Stimulated activated CD4-positive, alpha-beta T cell treated with anti-CD3 and anti-CD28 coated beads, Interleukin-1b, Interleukin-23, amount 100 ng/mL, for 48 hours (primary cell): ENCODE data around the gene PTPRN2.
"Not testable (repeated sequence)": the region's sequence is repeated elsewhere in the genome, so short reads cannot be mapped to it uniquely, and the experiment has no call there.

Experiments used
- DNase-seq: peaks from one replicate; pipeline ENCODE4 v3.0.0-alpha.2; 2020

The PTPRN2 gene

GRCh38 chr7:158508802-158509385, 78.7 kb downstream of the PTPRN2 start:
- DNase-seq: no peak

GRCh38 chr7:158508321-158508720, 79.3 kb downstream of the PTPRN2 start:
- DNase-seq: not testable (repeated sequence)

- DNase-seq: no peak
Observed at GRCh38 chr7:158507917-158508316, 79.7 kb downstream of the PTPRN2 start.

- not testable (repeated sequence) for DNase-seq
Observed at GRCh38 chr7:158507175-158507574, 80.4 kb downstream of the PTPRN2 start.

DNA sequence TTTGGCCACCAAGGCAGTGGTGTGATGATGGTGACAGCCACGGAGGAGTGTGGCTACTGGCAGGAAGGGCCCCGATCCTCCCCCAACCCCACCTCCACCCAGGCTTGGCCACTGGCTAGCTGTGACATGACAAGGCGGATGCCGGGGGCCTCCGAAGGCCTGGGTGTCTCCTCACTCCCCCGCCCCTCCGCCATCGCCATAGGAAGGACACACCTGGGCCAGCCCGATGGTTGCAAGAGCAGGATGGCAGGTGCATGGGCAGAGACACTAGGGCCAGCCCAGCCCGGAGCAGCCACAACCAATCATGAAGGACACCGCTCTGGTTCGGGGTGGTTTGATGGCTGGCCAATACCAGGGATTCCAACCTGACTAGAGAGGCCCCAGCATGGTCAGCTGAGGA, 81.0 kb downstream of the PTPRN2 start:
- DNase-seq: no peak

GRCh38 chr7:158505683-158506082, 81.9 kb downstream of the PTPRN2 start:
- no peak for DNase-seq

- no peak for DNase-seq
Observed at GRCh38 chr7:158502068-158502750, 85.4 kb downstream of the PTPRN2 start.

DNA sequence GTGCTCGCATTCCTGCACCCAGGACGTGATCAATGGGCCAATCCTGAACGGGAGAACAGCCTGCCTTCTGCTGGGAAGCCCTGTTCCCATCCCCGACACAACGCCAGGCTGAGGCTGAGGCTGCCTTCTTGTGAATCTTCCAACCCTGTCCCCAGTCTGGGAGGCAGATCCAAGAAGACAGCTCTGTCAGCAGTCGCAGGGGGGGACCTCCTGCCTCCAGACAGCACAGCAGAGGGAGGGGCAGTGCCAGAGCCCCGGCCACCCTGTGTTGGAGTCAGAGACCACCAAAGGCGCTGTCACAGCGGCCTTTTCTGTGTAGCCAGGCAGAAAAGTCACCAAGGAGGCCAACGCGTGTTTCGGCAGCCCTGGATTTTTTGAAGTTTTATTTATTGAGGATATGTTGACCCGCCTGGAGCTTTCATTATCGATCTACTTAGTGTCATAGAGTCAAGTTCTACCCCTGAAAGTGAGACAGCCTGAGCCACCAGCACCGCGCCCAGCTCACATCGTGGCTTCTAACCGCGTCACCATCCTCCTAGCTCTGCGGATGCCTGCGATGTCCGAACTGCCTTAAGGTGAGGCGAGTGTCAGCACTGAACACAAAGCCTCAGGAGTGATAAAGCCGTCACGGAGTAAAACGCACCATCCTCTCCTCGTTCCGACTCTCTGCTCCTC, 86.1 kb downstream of the PTPRN2 start:
- DNase-seq: no peak

DNA sequence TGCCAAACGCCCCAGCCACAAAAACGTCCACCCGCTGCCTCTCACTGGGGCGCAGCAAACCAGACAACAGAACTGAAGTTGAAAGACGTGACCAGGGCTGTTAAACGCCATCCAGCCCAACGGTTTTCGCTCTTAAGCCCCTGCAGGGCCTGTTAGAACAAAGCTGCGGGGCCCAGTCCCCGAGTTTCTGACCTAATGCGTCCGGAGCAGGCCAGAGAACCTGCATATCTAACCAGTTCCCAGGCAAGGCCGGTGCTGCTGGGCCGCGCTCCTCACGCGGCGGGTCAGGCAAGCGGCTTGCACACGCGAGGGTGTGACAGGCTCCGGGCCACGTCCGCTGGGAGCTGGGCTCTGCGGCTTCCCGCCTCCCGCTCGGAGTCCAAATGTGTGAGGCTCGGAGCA, 87.0 kb downstream of the PTPRN2 start:
- DNase-seq: no peak

DNA sequence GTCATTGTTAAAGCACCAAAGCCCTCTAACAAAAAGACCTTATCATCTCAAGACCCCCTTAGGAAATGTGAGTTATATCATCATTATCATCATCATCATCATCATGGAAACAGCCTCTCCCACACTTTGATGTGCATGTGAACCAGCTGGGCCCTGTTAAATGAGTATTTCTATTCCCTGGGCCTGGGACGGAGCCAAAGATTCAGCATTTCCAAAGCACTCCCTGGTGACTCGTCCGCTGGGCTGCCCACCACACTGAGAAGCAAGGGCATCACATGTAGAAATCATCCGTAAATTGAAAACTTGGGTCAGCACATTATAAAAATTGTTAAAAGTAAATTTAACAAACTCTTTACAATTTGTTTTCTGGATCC, 88.6 kb downstream of the PTPRN2 start:
- DNase-seq: no peak

DNA sequence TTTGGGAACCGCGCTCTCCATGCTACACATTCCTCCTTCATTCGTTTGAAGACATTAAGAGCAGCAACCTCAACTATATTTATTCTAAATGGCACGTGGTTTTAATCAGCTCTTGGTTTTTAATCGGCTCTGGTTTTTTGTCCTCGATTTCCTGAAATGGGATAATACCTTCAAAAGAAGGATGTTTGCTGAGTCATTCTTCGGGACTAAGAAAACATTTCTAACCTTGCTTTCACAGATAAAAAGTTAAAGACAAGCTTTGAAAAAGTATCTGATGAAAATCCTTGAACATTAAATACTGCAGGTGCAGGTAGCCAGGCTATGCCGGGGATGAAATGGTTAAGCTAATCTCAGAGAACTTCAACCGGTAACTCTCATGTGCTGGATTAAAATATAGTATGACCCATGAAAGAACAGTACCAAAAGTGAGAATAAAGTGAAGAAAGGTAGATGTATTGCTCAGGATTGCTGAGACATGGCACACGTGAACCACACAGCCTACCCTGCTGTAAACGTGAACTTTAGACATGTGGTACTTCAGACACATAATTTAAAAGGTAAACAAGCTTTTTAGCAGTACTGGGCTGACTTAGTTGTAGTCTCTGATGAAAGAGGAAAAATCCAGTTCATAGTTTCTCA, 89.1 kb downstream of the PTPRN2 start:
- no peak for DNase-seq

DNA sequence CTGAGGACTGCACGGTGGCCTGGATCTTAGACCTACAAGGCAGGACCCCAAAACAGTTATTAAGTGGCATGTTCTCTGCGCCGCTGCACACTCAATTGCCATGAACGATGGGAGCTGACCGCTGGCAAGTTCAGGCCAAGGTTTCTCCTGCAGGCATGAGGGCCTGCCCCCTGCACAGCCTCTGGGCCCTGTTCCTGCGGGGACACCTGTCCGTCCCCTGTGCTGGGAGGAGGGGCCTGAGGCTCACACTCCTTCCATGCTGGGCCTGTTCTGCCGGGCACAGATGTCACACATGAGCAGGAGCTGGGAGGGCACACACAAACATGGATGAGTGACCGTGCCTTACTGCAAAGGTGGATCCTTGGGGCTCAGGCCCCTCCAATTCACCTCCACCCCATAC, 90.0 kb downstream of the PTPRN2 start:
- no peak for DNase-seq

DNA sequence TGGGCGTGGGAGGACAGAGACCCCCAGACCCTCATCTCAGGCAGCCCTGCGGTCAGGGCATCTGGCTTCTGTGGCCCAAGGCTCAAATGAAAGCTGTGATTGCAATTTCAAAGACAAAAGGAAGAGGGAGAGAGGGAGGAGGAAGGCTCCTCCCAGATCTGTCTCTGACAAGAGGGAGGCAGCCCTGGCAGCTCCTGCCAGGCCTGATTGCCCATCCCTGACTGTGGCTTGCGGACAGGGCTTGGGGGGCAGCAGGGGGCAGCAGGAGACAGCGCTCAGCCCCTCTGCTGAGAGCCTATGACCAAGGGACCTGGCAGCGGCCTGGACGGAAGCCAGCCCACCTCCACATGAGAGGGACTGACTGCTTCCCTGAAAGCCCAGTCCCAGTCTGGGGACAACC, 91.8 kb downstream of the PTPRN2 start:
- DNase-seq: peak; percentile 10

DNA sequence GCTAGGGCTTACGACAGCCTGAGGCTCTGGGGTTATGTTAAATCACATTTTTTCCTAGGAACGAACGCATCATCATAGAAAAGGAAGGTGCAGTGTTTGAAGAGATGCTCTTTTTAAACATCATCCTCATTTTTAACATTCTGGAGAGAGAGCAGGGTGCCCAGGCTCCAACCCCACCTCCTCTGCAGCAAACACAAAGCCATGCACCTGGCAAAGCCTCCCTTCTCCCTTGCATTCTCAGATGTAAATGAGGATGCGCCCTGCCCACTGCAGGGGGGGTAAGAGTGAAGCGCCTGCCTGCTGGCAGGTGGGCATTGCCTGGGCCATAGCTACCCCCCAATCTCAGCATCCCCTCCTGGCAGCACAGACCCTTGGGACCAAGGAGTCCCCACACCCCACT, 92.4 kb downstream of the PTPRN2 start:
- DNase-seq: no peak

DNA sequence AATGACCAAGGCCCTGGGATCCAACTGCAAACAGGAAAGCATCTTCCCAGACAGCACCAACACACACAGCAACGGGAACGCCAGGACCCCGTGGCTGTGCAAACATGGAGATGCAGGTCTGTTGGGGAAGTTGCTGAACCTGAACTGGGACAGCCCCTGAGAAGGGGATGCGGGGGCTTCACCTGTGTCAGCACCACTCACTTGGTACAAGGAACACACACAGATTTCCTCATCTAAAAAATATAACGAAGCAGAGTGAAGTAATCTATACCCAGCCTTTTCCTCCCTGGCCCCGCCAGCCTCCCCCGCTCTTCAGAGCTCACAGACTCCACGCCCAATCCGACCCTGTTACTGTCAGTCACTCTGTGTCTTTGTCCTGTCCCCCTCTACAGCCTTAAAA, 93.0 kb downstream of the PTPRN2 start:
- no peak for DNase-seq

- DNase-seq: peak; percentile 7
Observed at GRCh38 chr7:158494162-158494586, 93.4 kb downstream of the PTPRN2 start.

DNA sequence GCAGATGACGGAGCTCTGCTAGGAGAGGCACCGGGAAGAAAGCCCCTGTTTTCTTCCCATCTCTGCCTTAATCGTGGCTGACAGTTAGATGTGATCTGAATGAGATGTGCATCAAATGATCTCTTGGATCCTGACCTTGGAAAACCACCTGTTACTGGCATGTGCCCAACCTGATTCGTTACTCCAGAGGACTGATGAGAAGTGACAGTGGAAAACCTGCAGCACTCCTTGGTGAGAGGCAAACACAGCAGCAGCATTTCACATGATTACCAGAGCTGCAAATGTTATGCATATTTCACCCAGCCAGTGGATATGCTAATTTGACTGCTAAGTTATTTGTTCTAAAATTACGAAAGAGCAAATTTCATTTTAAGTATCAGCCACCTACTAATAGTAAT, 95.3 kb downstream of the PTPRN2 start:
- DNase-seq: no peak

DNA sequence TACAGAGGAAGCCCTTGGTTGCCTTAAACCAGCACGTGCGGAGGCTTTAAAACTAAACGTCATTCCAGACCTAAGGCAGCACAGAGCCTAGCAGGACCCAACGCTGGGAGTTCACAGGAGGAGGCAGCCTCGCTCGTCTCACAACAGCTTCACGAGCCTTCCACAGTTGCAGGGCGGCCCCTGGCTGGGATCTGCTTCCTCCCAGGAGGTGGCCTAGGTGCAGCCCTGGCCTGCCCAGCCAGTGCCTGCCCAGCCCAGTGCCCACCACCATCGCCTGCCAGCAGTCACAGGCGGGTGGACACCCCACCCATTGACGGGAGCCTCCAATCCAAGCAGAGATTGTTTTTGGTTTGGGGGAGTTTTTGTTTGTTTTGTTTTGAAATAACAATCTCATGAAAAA, 96.5 kb downstream of the PTPRN2 start:
- no peak for DNase-seq

GRCh38 chr7:158490171-158490782, 97.3 kb downstream of the PTPRN2 start:
- DNase-seq: no peak

GRCh38 chr7:158489462-158490155, 98.0 kb downstream of the PTPRN2 start:
- DNase-seq: no peak

DNA sequence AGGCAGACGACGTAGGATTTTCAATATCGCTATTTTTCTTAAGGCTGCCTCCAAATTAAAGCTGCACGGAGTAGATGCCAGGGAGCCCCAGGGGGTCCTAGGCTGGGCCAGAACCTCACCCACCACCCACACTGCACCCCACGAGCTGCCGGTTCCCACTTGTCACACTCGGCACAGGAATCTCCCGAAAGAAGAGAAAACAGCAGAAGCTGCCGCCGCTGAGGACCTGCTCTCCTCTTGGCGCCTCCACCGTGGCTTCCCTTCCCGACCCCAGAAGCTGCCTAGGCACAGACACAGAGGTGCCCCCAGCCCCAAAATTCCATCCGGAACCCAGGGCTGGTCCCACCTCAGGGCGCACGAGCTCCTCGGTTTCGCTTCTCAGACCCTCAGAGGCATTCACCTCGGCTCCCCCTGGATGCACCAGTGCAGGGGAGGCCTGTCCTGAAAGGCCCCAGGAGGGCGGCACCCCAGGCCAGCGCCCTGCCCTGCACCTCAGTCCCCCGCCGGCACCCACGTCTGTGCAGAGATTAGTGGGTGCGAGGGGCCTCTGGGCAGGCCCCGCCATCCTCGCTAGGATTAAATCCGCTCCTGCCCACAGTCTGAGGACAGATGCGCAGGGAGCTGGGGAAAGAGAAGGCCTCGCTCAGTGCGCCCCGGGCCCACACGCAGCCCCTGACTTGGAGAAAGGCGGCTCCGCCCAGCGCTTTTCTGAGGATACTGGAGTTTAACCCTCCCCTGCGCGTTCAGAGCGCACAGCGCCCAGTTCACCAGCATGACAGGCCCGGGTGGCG, 99.2 kb downstream of the PTPRN2 start:
- no peak for DNase-seq

GRCh38 chr7:158487631-158488151, 99.9 kb downstream of the PTPRN2 start:
- no peak for DNase-seq
